ENCODE measurements around the gene LNPEP.

Gene LNPEP

GRCh38 chr5:97085459-97086181, 149.7 kb downstream of the LNPEP start:
- Histone ChIP-seq H3K9me3 (ENCODE audit: low read depth, low read length) (no peaks in the 10 kb centered on the region), H3K27ac (no peak overlapping the region), H3K4me3 (no peak overlapping the region), H3K9ac (ENCODE audit: insufficient read length) (no peak overlapping the region), H3K36me3 (ENCODE audit: insufficient read depth, low read length) (no peaks in the 10 kb centered on the region)
- DNase-seq (ENCODE audit: low read depth, low spot score), result no peak
- TF ChIP-seq POLR2AphosphoS5 (IDR thresholded peaks at IDR 0.05; ENCODE audit: borderline replicate concordance, low read depth, low read length) (no peak), EZH2 (IDR thresholded peaks at IDR 0.05) (no peak), FOXP2 (optimal IDR thresholded peaks at IDR 0.05; ENCODE audit: control extremely low read depth, extremely low read length, insufficient read depth) (no peak)

Data from SK-N-MC (cell line).